ENCODE results near the gene ZNF174.
A peak's percentile ranks its signal among the peaks of the same experiment; 100 is the strongest.

ZNF174 gene

DNA sequence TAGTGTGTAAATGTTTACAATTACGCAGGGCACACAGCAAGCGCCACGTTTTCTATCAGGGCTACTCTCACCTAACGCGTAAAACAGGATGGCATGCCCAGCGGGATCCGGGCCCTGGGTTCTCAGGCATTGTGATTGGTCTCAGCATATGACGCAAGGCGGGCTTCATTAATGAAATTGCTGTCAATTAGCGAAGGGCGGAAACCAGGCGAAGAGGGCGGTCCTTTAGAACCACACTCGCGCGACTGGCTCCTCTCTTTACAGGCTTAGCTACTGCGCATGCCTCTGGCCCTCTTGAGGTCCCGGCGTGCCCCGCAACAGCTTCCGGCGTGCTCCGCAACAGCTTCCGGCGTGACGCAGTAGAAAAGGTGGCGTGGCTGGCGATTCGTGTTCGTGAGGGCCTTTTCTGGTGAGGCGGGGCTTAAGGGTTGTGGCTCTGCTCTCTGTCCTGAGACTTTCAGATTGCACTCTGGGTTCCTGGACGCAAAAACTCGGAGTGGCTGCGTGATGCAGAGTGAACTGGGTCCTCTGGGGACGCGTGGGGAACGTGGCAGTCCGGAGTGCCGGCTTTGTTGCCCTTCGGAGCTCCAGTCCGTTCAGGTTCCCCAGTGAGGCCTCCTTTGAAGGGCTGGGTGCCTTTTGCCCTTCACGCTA lies 36.1 kb upstream of the ZNF174 start:
- peak overlapping the region; percentile 67 for H3K4me3 ChIP-seq (ENCODE audit: low read length)
- DNase-seq (ENCODE audit: low read depth) = peak; percentile 76
- TF ChIP-seq, protein P1, sequence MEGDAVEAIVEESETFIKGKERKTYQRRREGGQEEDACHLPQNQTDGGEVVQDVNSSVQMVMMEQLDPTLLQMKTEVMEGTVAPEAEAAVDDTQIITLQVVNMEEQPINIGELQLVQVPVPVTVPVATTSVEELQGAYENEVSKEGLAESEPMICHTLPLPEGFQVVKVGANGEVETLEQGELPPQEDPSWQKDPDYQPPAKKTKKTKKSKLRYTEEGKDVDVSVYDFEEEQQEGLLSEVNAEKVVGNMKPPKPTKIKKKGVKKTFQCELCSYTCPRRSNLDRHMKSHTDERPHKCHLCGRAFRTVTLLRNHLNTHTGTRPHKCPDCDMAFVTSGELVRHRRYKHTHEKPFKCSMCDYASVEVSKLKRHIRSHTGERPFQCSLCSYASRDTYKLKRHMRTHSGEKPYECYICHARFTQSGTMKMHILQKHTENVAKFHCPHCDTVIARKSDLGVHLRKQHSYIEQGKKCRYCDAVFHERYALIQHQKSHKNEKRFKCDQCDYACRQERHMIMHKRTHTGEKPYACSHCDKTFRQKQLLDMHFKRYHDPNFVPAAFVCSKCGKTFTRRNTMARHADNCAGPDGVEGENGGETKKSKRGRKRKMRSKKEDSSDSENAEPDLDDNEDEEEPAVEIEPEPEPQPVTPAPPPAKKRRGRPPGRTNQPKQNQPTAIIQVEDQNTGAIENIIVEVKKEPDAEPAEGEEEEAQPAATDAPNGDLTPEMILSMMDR (conservative IDR thresholded peaks at IDR 0.05; ENCODE audit: low read depth, low read length) = no peak

DNA sequence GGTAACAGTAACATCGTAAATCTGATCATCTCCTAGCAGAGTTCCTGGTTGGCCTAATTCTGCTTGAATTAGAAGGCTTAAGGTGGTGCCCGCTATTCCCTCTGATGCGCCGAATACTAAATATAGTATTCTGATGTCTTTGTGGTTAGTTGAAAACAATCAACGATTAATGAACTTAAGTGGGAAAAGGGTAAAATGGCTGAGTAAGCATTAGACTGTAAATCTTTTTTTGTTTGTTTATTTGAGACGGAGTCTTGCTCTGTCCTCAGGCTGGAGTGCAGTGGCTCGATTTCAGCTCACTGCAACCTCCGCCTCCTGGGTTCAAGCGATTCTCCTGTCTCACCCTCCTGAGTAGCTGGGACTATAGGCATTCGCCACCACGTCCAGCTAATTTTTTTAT lies 31.9 kb upstream of the ZNF174 start:
- TF ChIP-seq, protein P1 (conservative IDR thresholded peaks at IDR 0.05; ENCODE audit: low read depth, low read length) = no peak
- no peak for DNase-seq (ENCODE audit: low read depth)
- no peak overlapping the region for H3K4me3 ChIP-seq (ENCODE audit: low read length)

DNA sequence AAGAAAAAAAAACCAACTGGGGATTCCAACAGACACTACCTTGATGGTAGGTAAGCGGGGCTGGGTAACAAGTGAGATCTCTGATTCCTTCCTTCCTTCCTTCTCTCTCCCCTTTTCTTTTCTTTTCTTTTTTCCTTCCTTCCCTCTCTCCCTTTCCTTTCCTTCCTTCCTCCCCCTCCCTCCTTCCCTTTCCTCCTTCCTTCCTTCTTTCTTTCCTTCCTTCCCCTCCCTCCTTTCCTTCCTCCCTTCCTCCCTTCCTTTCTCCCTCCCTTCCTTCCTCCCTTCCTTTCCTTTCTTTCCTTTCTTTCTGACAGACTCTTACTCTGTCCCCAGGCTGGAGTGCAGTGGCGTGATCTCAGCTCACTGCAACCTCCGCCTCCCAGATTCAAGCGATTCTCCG lies 25.3 kb upstream of the ZNF174 start:
- TF ChIP-seq, protein P1 (conservative IDR thresholded peaks at IDR 0.05; ENCODE audit: low read depth, low read length) = no peak
- no peak overlapping the region for H3K4me3 ChIP-seq (ENCODE audit: low read length)
- DNase-seq (ENCODE audit: low read depth) = no peak

DNA sequence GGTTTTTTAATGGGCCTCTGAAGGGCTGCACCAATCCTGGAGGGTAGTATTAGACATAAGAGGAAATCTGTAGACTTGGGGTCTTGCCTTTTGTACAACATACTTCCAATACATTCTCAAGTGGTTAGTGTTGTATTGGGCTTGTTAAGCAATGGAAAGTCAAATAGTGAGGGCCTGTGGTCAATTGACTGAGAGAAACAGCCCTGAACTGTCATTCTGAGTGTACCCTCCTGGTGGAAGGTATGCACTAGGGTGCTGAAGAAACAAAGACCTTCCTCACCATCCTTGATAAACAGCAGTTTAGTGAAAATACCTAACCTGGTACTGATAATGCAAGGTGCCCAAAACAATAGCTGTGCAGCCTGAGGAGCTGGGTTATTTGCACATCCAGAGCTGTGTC lies 23.1 kb upstream of the ZNF174 start:
- DNase-seq (ENCODE audit: low read depth) = no peak
- TF ChIP-seq, protein P1 (conservative IDR thresholded peaks at IDR 0.05; ENCODE audit: low read depth, low read length) = no peak
- no peak overlapping the region for H3K4me3 ChIP-seq (ENCODE audit: low read length)

DNA sequence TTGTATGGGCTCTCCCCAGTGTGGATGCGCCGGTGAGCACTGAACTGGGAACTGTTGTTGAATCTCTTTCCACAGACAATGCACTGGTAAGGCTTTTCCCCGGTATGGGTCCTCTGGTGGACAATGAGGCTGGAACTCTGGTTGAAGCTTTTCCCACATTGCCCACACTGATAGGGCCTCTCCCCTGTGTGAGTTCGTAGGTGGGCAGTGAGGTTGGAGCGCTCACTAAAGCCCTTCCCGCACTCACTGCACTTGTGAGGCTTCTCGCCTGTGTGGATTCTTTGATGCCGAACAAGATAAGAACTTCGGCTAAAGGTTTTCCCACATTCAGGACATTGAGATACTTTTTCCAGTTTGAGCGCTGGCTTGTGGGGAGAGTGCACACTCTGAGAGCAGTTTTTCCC lies 18.0 kb upstream of the ZNF174 start:
- TF ChIP-seq, protein P1 (conservative IDR thresholded peaks at IDR 0.05; ENCODE audit: low read depth, low read length) = no peak
- H3K4me3 ChIP-seq (ENCODE audit: low read length) = no peak overlapping the region
- no peak for DNase-seq (ENCODE audit: low read depth)

DNA sequence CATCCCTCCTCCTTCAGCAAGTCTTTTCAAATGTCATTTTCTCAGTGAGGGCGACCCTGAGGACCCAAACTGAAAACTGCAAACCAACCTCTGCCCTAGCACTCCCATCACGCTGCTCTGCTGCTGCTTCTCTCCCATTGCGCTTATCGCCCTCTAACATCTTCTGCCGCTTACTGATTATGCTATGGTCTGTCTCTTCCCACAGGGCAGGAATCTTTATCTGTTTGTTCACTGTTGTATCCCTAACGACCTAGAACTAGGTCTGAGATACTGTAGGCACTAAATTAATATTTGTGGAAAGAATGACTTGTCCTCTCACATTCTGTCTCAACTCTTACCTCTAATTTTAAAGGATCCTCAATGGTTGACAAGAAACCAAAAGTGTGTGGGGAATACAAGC lies 12.7 kb upstream of the ZNF174 start:
- TF ChIP-seq, protein P1 (conservative IDR thresholded peaks at IDR 0.05; ENCODE audit: low read depth, low read length) = no peak
- no peak for DNase-seq (ENCODE audit: low read depth)
- H3K4me3 ChIP-seq (ENCODE audit: low read length) = no peak overlapping the region

DNA sequence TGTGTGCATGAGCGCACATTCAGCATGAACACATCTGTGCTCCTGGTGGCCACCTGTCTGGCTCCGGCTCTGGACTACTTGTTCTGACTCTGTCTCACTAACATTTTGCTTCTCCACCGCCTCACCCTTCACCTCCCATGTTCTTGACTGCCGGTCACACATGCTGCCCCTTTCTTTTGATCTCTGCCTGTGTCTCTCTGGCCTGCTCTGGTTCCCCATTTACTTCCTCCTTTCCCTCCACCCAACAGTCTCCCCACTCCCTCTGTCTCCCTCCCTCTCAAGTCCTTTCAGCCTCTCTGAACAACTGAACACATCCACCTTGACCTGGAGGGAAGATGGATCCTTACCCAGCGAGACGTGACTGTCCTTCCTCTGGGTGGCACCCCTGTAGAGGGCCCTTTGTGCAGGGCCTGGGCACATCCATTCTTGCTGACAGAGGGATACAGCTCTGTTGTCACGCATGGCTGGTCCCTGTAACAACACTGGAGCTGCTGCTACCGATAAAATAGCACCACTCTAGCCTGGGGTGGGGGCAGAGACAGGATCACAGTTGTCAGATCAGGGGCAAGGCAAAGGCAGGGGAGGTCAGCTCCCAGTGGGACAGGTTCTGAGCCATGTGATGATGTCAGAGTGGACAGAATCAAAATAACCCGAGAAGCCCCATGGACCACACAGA lies 11.2 kb upstream of the ZNF174 start:
- H3K4me3 ChIP-seq (ENCODE audit: low read length) = no peak overlapping the region
- DNase-seq (ENCODE audit: low read depth) = no peak
- TF ChIP-seq, protein P1 (conservative IDR thresholded peaks at IDR 0.05; ENCODE audit: low read depth, low read length) = no peak

Data from retinal pigment epithelial cell (primary cell).